NCI-H2029 treated with DMSO at 0.1 percent for 48 hours (cell line): ENCODE data around the gene MECR.

Experiments
- DNase-seq: peaks from one replicate; lab custom pipeline; 2025; lab: John Stamatoyannopoulos, UW

The MECR gene, protein sequence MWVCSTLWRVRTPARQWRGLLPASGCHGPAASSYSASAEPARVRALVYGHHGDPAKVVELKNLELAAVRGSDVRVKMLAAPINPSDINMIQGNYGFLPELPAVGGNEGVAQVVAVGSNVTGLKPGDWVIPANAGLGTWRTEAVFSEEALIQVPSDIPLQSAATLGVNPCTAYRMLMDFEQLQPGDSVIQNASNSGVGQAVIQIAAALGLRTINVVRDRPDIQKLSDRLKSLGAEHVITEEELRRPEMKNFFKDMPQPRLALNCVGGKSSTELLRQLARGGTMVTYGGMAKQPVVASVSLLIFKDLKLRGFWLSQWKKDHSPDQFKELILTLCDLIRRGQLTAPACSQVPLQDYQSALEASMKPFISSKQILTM

DNA sequence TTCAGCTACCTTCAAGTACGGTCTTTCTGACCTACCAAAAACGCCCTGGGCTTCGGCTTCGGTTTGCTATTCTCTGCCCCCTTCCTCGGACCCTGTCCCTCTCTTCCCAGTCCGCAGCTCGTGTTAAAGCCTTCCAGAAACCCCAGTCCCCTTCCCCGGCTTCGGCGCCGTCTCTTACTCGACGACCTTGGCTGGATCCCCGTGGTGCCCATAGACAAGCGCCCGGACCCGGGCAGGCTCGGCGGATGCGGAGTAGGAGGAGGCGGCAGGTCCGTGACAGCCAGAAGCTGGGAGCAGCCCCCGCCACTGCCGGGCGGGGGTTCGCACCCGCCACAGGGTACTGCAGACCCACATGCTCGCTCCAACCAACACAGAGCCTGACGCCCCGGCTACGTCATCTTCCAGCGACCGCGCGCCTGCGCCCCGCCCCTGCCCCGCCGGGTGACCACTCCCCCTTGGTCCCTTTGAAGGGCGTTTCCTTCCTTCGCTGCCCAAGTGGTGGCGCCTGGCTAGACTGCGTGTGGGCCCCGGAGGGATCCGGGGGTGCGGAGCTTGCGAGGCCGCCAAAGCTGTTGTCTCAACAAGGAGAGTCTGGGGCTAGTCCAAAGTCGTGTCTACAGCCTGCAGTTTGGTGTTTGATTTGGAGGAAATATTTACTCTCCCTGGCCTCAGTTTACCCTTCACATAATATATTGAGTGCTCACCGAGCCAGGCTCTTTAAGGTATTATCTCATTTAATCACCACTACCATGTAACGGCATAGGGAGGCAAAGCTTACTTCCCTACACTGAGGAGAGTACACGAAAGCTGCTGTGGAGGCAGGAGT lies at the start of gene MECR:
MECR (minus strand) TSS at position 382 of the 826 bp plus-strand sequence; CDS start at position 354, 28 bp downstream.
- DNase-seq, result peak; percentile 45

DNA sequence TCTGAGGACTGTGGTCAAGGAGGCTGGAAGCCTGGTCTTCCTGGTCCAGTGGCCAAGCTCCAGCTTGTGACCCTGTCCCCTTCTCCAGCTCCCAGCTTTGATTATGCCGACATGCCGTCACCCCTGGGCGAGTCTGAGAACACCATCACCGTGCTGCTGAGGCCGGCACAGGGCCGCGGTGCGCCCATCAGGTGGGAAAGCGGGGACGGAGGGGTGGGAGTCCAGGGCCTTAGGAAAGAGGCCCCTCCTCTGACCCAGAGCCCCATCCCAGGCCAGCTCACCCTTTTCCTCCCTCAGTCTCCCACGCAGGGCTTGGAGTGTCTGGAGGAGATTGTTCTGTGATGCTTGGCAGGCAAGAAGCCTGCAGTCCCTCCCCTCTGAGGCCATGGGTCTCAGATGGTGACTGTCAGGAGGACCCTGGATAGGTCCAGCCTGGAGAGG lies 49.2 kb upstream of the MECR start:
- DNase-seq, result no peak

DNA sequence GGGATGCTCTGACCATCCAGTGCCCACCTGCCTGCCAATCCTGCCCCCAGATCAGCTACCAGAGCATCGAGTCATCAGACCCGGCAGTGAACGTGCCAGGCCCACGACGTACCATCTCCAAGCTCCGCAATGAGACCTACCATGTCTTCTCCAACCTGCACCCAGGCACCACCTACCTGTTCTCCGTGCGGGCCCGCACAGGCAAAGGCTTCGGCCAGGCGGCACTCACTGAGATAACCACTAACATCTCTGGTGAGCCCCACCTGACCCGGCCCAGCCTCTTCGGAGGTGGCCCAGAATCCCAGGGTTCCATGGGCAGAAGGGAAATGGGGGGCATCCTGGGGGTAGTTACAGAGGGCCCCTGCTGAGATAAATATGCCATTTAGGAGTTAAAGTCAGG lies 48.7 kb upstream of the MECR start:
- DNase-seq, result no peak

DNA sequence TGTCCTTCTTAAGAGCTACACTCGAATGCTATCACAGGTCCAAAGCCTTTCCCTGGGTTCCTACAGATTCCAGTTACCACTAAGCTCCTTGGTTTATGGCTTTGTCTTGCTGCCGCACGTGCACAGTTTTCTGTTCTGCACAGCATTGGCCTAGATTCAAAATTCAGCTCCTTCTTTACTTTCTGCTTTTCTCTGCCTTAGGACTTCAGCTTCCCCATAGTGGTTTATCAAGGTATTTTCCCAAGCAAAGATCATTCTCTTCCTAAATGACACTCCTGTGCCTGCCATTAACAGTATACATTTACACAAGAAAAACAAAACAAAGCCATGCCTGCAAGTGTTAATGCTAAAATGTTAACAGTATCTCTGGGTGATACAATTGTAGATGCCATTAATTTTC lies 47.4 kb upstream of the MECR start:
- DNase-seq, result no peak

DNA sequence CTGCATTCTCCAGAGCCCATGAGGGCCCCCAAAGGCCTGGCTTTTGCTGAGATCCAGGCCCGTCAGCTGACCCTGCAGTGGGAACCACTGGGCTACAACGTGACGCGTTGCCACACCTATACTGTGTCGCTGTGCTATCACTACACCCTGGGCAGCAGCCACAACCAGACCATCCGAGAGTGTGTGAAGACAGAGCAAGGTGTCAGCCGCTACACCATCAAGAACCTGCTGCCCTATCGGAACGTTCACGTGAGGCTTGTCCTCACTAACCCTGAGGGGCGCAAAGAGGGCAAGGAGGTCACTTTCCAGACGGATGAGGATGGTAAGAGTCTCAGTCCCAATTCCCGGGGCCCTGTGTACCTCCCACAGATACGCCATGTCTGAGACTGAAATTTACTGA lies 44.7 kb upstream of the MECR start:
- no peak for DNase-seq

DNA sequence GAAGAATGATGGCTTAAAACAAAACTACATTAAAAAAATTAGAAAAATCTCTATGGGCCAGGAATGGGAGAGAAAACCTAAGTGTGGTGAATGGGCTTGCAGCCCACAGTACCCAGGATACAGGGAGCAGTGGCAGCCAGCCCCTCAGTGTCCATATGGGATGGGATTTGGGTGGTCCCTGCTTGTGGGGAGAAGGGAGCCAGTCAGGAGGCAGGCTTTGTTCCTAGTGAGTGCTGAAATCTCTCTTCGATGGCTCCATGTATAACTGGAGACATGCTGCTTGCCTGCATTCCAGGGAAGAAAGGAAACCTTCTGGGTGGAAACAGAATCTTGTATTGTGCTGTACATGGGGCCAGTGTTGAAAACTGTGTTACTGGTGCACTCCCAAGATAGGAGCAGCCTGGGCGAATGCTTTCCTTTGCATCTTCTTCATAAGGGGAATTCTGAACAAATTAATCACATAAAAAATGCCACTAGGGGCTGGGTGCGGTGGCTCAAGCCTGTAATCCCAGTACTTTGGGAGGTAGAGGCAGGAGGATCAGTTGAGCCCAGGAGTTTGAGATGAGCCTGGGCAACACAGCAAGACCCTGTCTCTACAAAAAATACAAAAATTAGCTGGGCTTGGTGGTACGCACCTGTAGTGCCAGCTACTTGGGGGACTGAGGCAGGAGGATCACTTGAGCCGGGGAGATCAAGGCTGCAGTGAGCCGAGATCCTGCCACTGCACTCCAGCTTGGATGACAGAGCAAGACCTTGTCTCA lies 41.6 kb upstream of the MECR start:
- DNase-seq, result no peak

DNA sequence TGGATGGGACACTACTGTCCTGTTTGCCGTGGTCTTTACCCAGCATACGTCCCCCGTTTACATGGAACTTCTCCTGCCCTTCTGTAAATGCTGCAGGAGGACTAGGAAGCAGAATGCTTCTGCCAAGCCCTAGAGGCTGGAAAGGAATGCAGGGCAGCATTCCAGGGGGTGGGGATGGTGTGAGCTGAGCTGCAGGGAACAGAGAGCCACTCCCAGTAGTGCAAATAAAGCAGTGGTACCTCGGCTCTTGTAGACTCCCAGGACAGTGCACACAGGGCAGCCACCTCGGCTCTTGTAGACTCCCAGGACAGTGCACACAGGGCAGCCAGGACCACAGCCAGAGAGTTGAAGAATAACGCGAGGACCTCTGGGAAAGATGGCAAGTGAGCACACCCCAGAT lies 41.0 kb upstream of the MECR start:
- DNase-seq, result no peak

DNA sequence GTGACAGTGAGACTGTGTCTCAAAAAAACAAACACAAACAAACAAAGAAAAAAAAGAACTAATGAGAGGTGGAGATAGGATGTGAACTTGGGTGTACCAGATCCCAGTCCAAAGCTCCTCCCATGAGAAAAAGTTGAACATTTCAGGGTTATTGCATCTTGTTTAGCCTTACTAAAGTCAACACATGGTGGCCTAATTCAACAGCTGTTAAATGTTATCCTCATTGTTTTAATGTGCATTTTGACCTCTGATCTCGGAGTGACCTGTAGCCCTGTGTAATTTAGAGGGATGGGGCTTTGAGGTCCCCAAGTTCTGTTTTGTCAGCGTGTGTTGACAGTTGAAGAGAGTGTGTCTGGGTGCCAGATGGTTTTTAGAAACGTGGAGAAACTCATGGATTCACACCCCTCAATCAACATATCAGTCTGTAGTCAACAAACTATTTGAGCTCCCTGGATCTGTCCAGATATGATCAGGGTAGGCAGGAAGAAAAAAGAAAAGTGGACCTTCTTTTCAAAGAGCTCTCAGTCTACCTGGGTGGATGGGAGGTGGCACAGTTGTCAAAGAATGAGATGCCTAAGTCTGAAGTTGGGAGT lies 40.3 kb upstream of the MECR start:
- no peak for DNase-seq

DNA sequence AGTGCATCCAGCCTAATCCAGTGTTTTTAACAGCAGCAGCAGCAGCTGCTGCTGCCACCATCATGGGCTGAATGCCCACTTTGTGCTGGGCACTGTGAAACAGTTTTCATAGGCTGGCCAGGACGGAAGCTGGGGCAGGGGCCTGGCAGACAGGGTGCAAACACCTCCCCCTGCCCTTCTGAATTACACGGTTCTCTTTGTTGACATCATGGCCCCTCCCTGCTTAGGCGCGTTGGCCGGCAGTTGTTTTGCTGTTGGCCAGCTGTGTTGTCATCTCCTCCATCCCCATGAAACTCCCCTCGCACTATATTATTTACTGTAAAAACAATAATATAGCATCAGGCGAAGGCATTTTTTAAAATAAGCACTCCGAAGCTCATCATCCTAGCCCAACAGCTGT lies 38.6 kb upstream of the MECR start:
- no peak for DNase-seq

DNA sequence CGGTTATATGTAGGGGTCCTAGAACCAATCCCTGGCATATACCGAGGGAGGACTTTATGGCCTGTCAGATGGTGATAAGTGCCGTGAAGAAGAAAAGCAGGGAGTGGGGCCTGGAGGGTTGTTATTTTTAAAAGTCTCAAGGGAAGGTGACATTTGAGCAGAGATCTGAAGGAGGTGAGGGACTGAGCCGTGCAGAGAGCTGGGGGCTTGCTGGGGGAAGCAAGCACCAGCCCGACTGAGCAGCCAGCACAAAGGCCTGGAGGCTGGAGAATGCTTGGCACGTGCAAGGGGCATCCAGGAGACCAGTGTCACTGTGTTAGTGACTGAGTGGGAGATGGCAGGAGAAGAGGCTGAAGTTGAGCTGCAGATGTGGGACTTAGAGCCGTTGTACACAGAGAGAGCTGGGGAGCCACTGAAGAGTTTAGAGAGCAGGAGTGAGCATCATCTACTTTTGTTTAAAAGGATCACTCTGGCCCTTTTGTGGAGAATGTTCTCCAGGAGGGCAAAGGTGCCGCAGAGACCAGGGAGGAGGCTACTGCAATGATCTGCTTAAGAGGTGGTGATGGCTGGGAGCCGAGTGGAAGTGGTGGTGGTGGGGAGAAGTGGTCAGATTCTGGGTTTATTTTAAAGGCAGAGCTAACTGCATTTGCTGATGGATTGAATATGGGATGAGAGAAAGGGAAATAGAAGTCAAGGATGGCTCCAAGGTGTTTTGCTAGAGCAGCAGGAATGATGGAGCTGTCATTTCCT lies 36.8 kb upstream of the MECR start:
- no peak for DNase-seq

DNA sequence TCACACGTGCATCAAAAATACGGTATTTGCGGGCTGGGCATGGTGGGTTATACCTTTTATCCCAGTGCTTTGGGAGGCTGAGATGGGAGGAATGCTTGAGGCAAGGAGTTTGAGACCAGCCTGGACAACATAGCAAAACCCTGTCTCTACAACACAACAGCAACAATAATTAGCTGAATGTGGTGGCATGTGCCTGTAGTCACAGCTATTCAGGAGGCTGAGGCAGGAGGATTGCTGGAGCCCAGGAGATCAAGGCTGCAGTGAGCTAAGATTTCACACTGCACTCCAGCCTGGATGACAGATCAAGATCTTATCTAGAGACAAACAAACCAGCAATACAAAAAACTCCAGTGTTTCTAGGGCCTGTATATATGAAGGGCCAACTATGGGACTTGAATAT lies 36.2 kb upstream of the MECR start:
- DNase-seq, result no peak

DNA sequence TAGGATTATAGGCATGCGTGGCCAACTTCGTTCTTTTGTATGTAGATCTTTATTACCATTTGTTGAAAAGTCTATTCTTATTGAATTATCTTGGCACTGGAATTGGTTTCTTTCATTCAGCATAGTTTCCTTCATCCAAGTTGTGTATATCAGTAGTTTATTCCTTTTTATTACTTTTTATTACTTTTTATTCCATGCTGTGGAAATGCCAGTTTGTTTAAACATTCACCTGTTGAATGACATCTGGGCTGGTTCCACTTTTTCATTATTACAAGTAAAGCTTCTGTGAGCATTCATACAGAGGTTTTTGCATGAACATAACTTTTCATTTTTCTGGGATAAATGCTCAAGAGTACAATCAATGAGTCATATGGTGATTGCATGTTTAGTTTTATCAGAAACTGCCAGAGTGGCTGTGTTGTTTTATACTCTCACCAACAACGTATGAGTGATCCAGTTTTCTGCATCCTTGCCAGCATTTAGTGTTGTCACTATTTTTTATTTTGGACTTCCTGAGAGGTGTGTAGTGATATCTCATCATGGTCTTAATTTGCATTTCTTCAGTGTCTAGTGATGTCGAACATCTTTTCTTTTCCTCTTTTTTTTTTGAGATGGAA lies 34.1 kb upstream of the MECR start:
- no peak for DNase-seq

DNA sequence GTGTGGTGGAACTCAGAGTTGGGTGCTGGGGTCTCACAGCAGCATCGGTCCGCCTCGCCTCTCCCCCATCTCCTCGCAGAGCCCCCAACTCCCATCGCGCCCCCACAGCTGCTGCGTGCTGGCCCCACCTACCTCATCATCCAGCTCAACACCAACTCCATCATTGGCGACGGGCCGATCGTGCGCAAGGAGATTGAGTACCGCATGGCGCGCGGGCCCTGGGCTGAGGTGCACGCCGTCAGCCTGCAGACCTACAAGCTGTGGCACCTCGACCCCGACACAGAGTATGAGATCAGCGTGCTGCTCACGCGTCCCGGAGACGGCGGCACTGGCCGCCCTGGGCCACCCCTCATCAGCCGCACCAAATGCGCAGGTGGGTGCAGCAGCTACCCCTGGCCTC lies 29.8 kb upstream of the MECR start:
- DNase-seq, result no peak

DNA sequence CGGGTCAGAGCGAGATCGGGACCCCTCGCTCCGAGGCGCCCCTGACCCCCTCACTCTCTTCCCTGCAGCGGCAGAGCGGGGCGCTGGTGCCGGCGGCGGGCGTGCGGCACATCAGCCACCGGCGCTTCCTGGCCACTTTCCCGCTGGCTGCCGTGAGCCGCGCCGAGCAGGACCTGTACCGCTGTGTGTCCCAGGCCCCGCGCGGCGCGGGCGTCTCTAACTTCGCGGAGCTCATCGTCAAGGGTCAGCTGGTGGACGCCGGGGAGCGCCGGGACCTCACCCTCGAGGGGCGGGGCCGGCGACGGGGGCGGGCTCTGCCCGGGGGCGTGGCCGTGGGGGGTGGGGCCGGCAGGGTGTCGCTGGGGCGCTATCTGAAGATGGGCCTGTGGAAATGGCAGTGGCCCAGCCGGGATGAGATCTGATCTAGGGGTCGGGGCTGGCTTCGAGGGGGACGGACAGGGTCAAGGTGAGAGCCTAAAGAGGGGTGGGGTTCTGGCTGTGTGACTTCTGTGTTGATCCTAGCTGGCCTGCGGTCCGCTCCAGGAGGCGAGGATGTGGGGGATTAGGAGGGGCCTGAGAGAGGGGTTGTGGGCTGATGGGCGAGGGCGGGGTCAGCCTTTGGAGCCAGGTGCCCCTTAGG lies 29.2 kb upstream of the MECR start:
- DNase-seq, result no peak

DNA sequence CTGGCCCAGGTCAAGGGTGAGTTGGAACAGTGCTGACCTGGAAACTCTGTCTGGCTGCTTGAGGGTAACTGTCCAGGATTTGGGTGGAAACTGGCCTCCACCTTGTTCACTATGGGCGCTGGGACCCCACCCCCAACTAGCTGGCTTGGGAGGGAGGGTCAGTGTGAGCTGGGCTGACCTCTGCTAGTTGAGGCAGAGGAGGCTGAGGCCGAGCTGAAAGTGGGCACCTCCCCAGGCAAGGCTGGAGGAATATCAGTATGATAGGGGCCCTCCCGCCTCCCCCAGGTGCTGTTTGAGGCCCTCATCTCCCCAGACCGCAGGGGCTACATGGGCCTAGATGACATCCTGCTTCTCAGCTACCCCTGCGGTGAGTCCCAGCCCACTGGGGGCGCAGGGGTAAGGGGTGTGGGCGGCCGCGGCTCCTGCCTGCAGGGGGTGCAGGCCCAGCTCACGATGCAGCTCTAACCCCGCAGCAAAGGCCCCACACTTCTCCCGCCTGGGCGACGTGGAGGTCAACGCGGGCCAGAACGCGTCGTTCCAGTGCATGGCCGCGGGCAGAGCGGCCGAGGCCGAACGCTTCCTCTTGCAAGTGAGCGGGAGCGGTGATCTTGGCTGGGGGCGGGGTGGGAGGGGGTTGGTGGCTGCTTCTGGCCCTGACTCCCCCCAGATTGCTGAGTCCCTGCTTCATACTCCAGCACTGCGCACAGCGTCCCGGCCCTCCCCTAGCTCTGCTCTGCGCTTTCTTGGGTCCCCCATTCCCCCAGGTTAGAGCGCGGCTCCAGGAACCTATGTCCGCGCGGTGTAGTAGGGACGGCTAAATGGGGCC lies 28.5 kb upstream of the MECR start:
- DNase-seq, result no peak

DNA sequence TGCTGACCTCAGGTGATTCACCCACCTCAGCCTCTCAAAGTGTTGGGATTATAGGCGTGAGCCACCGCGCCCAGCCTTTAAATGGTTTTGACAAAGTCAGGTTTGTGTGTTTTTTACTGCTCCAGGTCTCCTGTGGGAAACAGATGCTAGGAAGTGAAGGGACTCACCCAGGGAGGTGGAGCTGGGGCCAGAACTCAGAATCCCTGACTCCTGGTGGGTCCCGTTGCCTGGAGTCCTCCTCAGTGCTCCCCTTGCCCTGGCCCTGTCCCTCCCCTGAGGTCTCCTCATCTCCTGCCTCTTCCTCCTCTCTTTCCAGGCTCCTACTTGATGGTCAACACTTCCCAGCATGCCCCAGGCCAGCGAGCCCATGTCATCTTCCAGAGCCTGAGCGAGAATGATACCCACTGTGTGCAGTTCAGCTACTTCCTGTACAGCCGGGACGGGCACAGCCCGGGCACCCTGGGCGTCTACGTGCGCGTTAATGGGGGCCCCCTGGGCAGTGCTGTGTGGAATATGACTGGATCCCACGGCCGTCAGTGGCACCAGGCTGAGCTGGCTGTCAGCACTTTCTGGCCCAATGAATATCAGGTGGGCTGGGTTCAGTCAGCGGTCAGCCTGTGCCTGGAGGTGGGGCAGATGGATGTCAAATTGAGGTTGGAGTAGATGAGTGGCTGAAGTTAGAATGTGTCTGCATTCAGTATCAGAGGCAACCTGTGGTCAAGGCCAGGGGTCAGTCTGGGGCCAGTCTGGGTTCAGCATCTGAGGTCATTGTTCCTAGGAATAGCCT lies 27.6 kb upstream of the MECR start:
- DNase-seq, result no peak

DNA sequence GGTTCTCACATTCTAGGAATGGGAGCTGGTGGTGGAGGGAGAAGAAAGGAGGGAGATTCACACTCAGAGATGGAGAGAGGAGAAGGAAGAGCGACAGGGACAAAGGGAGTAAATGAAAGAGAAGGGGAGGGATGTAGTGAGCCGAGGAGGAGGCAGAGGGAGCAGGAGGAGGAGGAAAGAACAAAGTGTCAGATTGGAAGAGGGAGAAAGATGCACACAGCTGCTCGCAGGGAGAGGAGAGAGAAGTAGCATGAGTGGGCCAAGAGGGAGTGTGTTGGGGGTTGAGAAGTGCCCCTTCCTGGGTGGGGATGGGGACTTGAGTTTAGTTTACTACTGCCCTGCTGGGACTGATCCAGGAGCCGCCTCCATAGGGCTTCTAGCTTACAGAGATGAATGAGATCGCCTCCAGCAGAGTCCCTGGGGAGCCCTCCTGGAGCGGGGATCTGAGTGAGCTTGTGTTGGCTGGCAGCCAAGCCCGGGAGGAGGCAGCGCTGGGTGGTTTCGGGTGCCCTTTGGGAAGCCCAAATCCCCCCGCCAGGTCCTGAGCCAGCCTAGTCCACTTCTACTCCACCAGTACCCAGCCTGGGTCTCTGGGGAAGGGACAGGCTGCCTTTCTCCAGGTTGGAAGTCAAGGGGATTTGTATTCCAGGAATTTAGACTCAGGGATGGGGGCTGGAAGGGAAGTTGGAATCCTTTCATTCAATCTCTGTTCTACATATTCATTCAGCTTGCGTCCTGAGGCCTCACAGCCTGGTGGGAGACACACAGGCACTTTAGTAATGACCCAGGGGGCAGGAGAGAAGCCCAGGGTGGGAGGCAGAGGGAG lies 26.5 kb upstream of the MECR start:
- no peak for DNase-seq

DNA sequence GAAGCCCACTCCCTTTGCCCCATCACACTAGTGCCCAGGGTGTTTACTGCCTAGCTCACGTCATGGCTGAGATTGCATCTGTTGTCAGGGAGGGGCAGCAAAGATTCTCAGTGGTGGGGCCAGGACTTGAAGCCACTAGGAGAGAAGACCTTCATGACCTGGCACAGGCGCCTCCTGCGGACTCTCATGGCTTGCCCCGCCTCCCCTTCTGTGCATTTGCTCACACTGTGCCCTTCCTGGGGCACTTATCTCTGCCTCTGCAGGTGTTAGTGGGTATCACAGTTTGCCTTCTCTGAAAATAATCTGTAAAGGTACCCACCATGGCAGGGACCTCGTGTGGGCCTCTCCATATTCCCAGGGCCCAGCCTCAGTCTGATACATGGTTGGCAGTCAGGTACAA lies 25.7 kb upstream of the MECR start:
- no peak for DNase-seq
